NCI-H82 treated with DMSO at 0.1 percent for 48 hours (cell line): ENCODE measurements around the gene CSF1R.
"Not testable (repeated sequence)": the region's sequence is repeated elsewhere in the genome, so short reads cannot be mapped to it uniquely, and the experiment has no call there.

Experiments used
- DNase-seq: peaks from one replicate; lab custom pipeline; 2025; ENCODE audit not compliant: unreplicated experiment; lab: John Stamatoyannopoulos, UW

Gene CSF1R

DNA sequence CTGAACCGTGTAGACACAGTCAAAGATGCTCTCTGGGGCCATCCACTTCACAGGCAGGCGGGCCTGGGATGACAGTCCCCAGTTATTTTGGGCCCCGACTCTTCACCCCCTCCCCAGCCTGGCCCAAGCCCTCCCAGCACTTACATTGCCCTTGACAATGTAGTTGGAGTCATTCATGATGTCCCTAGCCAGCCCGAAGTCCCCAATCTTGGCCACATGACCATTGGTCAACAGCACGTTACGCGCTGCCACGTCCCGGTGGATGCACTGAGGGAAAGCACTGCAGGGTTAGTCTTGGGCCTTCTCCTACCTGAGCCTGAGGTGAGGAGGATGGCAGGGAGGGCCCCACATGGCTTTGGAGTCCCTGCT is 30.3 kb downstream of the CSF1R start:
- no peak for DNase-seq

- no peak for DNase-seq
These were observed 30.9 kb downstream of the CSF1R start for GRCh38 chr5:150055326-150056074.

- DNase-seq = no peak
These were observed 31.8 kb downstream of the CSF1R start for GRCh38 chr5:150054569-150054968.

DNA sequence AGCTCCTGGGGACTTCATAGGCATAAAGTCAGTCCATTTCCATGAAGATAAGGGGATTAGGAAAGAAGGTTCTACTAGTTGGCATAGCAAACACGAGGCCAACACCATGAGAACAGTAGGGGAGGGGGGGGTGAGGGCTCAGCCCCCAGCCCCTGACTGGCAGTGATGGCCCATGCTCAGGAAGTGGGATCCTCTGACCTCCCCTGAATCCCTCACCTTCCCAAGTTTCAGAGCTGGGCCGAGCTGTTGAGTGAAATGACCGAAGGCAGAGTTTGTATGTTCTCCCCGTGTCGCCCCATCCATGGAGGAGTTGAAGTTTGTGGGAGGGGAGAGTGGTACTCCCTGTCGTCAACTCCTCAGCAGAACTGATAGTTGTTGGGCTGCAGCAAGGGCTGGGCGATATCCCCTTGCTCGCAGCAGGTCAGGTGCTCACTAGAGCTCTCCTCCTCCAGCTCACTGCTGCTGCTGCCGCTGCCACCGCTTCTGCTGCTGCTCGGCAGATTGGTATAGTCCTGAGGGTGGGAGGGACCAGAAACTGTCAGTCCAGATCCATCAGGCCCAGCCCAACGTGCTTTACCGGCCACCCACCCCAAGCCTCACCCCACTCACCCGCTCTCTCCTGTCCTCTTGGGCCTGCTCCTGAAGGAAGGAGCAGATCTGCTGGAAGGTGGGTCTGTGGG is 32.5 kb downstream of the CSF1R start:
- no peak for DNase-seq

- no peak for DNase-seq
These were observed 33.2 kb downstream of the CSF1R start for GRCh38 chr5:150052956-150053712.

DNA sequence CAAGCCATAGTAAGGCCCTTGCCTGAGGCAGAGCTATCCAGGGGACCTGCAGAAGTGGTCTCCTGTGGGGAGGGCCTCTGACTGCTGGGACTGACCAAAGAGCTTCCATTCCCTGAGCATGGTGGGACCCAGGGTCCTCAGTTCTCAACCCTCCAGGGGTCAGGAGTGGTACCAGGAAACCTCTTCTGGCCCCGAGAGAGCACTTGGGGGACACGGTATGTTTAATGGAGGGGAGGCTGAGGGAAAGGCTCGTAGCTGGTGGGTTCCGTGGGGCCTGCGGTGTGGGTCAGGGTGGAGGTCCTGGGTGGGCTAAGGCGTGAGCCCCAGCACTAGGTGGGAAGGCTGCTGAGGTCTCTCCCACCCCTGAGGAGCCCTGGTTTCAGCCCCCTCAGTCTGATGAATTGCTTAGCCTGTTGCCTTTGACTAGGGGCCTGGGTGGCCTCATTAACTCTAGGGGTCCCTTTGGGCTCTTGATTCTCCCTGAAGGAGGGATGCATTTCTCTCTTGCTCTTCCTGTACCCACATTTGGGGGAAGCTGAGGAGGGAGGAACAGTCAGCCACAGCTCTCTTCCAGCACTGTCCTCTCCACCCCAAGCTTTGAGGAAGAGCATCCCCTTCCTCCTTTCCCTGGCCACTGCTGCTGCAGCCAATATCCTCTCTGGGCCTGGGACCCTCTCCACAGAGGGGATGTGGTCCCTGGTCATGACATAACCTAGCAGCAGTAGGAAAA is 34.0 kb downstream of the CSF1R start:
- no peak for DNase-seq

GRCh38 chr5:150051657-150052195 is 34.6 kb downstream of the CSF1R start:
- no peak for DNase-seq

DNA sequence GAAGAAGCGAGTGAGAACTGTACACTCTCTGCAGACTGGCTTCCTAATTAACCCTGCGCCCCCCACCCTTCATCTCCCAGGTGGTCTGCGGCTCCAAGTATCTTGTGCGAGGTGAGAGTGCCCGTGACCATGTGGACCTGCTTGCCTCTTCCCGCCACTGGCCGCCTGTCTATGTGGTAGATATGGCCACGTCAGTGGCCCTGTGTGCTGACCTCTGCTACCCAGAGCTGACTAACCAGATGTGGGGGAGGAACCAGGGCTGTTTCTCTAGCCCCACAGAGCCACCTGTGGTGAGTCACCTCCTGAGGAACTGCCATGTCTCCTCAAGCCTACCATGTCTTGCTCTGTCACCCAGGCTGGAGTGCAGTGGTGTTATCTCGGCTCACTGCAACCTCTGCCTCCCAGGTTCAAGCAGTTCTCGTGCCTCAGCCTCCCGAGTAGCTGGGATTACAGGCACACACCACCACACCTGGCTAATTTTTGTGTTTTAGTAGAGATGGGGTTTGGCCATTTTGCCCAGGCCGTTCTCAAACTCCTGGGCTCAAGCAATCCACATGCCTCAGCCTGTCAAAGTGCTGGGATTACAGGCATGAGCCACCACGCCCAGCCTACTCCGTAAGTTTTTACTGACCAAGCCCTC is 36.1 kb downstream of the CSF1R start:
- not testable (repeated sequence) for DNase-seq

DNA sequence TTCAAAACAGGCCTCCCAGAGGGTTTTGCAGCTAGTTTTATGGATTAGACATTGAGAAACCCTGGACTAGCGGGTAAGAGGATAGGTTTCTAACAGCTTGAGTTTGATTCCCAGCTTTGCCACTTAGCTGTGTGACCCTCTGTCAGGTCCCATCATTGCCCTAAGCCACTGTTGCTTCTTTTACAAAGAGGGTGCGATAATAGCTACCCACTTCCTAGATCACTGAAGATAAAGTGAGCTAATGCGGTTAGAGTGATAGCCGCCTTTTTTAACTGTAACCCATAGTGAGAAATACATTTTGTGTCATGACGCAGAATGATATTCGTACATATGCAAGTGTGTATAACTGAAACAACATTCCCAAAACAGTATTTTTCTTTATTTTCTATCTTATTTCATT is 40.3 kb downstream of the CSF1R start:
- DNase-seq = no peak

- no peak for DNase-seq
These were observed 40.8 kb downstream of the CSF1R start for GRCh38 chr5:150045549-150045948.

- no peak for DNase-seq
These were observed 41.6 kb downstream of the CSF1R start for GRCh38 chr5:150044712-150045111.

- no peak for DNase-seq
These were observed 42.0 kb downstream of the CSF1R start for GRCh38 chr5:150044329-150044681.

- DNase-seq = no peak
These were observed 42.6 kb downstream of the CSF1R start for GRCh38 chr5:150043657-150044328.

DNA sequence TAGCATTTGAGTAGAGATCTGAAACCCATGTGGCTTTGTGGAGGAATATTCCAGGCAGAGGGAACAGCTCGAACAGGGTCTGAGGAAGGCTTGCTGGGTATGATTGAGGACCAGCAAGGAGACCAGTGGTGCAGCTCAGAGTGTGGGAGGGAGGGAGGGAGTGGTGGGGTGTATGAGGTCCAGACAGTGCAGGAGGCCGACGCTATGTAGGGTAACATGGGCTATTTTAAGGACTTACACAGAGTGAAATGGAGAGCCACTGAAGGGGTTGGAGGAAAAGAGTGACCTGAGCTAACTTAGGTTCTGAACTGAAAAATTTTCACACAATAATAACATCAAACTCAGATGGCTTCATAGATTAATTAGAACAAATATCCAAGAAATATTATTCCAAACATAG is 43.9 kb downstream of the CSF1R start:
- DNase-seq = no peak

DNA sequence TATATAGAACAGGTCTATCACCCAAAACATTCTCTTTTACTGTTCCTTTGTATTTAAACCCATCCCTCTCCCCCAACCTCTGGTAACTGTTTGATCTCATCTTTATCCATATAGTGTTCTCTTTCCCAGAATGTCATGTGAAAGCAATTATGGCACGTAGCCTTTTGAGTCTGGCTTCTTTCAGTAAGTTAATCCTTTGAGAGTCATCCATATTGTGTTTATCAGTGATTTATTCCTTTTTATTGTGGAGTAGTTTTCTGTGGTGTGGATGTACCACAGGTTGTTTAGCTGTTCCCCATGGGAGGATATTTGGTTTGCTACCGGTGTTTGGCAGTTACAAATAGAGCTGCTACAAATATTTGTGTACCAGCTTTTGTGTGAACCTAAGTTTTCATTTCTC is 47.8 kb downstream of the CSF1R start:
- DNase-seq = no peak

DNA sequence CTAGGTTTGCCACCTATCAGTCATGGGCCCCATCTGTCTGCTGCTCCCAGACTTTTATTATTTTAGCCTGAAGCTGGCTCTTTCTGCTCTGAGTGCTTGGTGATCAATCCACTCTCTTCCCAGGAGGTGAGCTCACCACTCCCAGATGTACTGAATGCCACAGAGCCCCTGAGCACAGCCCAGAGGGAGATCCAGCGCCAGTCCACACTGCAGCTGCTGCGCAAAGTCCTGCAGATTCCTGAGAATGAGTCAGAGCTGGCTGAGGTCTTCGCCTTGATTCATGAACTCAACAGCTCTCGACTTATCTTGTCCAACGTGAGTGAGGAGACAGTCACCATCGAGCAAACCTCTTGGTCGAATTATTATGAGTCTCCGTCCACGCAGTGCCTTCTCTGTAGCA is 49.8 kb downstream of the CSF1R start:
- no peak for DNase-seq

DNA sequence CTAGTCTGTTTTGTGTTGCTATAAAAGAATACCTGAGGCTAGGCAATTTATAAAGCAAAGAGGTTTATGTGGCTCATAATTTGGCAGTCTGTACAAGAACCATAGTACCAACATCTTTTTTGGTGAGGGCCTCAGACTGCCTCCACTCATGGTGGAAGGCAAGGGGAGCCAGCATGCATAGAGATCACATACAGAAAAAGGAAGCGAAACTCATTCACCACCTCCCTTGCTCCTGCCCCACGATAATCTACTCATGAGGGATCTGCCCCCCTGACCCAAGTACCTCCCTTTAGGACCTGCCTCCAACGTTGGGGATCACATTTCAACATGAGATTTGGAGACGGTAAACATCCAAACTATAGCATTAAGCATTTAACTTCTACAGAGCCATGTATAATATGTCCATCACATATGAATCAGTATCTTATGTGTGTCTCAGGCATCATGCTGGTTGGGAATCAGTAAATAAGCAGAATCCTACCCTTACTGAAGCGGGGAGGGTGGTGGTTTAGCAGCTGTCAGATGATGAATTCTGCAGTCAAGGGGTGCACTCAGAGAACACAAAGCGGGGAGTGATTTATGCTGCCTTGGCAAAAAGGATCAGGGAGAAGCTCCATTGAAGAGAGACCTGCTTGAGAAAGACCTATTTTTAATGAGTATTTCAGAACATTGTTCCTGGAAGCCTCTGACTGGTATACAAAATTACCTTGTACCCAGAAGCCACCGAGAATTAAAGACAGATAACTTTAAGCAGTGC is 51.0 kb downstream of the CSF1R start:
- no peak for DNase-seq

DNA sequence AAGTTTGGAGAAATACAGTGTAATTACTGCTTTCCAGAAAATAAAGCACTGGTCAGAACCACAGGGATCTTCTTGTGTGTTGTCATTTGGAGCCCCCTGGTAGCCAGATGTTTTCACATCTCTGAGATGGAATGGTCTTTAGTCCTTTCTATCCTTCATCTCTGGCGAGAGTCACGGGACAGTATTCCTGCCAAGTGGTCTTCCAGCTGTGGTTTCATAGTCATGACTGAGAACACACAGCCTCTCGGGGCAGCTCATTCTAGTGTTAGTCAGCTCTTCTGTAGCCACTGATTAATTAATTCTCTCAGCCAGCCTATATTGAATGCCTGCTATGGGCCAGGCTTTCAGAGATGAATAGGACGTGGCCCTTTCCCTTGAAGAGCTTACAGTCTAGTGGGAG is 51.7 kb downstream of the CSF1R start:
- DNase-seq = no peak

DNA sequence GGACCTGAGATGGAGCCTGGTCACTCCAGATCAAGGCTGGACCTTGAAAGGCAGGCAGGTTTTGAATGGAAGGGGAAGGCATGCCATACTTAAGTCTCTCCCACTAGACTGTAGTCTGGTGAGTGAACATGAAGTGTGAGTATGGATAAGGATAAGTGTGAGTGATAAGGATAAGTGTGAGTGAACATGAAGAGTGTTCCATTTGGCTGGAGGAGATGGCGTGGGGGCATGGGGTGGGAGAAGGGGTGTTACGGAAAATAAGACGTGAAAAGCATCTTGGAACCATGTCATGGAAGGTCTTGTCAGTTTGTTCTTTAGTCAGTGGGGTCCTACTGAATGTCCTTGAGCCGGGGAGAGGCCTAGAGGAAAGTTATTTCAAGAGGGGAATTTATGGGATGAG is 53.0 kb downstream of the CSF1R start:
- no peak for DNase-seq
